Mammary epithelial cell (primary cell): Measurements from ENCODE around the gene CCR3.

ENCODE experiments used
- EZH2 ChIP-seq: IDR thresholded peaks from 2 replicates; pipeline ENCODE4 v1.6.1; 2012; ENCODE audit warnings: low read length, inconsistent platforms, borderline replicate concordance
- TF ChIP-seq, protein P1 (sequence below), 2 donors: IDR thresholded peaks in 1 of 2; conservative IDR thresholded peaks in 1 of 2; 2 replicates each; pipeline ENCODE4 v1.5.1; 2011 to 2012; ENCODE audit warnings: inconsistent platforms in 2 of 2, low read length in 2 of 2, mild to moderate bottlenecking in 2 of 2, control low read depth in 1 of 2, low read depth in 1 of 2; ENCODE audit not compliant: insufficient read depth in 1 of 2; ENCODE audit errors: extremely low read depth in 1 of 2

DNA sequence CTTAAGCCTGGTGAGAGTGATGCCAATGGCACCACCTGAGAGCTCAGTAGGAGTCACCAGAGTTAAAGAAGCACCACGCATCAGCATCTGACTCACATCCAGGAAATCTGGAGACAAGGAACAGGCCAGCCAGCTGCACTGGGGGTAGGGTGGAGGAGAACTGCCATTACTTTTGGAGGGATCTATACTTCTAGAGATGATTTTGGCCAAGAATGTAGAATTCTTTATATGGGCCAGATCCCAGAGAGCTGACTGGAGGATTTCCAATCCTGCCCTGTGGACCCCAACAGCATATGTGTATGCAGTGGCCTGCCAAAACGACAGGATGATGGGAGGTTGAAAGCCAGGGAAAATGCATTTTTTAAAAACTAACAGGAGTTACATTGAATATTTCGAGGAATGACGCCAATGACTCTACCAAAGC lies 29.8 kb downstream of the CCR3 start:
- TF ChIP-seq EZH2: no peak
- TF ChIP-seq, protein P1, sequence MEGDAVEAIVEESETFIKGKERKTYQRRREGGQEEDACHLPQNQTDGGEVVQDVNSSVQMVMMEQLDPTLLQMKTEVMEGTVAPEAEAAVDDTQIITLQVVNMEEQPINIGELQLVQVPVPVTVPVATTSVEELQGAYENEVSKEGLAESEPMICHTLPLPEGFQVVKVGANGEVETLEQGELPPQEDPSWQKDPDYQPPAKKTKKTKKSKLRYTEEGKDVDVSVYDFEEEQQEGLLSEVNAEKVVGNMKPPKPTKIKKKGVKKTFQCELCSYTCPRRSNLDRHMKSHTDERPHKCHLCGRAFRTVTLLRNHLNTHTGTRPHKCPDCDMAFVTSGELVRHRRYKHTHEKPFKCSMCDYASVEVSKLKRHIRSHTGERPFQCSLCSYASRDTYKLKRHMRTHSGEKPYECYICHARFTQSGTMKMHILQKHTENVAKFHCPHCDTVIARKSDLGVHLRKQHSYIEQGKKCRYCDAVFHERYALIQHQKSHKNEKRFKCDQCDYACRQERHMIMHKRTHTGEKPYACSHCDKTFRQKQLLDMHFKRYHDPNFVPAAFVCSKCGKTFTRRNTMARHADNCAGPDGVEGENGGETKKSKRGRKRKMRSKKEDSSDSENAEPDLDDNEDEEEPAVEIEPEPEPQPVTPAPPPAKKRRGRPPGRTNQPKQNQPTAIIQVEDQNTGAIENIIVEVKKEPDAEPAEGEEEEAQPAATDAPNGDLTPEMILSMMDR (conservative IDR thresholded peaks at IDR 0.05 in 1 of 2, IDR thresholded peaks at IDR 0.05 in 1 of 2; ENCODE audit: extremely low read depth in 1 of 2, insufficient read depth in 1 of 2, low read depth in 1 of 2, low read length in 2 of 2): no peak
